AG10803 (cell line): ENCODE data around the gene SCGB1D2.

Experiments
- DNase-seq: peaks from one replicate; pipeline ENCODE4 v3.0.0; 2010; ENCODE audit warnings: low read depth
- H3K4me3 ChIP-seq: 2 replicates; pipeline ENCODE4 v1.5.1; 2011; ENCODE audit warnings: mild to moderate bottlenecking, low read length, control low read depth
- TF ChIP-seq, protein P1 (sequence below): conservative IDR thresholded peaks from 2 replicates; pipeline ENCODE4 v1.5.1; 2011; ENCODE audit warnings: mild to moderate bottlenecking, low read length, control low read depth, inconsistent platforms

SCGB1D2 gene

DNA sequence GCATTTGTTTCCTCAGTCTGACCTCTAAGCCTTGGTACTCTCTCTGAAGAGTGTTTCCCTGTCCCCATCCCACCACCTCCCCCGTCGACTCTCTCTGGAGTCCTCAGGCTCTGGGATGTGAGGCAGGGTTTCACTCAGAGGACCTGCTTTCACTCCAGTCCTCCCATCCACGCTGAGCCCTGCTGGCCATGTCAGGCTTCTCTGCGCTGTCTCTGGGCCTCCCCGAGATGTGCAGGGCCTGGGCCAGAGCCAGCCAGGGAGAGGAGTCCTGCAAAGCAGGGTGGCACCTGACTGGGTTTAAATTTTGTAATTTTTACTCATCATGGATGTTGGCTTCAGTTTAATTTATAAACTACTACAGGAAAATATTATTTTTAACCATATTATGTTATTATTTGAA lies 31.2 kb downstream of the SCGB1D2 start:
- no peak for DNase-seq
- H3K4me3 ChIP-seq: no peak overlapping the region
- TF ChIP-seq, protein P1, sequence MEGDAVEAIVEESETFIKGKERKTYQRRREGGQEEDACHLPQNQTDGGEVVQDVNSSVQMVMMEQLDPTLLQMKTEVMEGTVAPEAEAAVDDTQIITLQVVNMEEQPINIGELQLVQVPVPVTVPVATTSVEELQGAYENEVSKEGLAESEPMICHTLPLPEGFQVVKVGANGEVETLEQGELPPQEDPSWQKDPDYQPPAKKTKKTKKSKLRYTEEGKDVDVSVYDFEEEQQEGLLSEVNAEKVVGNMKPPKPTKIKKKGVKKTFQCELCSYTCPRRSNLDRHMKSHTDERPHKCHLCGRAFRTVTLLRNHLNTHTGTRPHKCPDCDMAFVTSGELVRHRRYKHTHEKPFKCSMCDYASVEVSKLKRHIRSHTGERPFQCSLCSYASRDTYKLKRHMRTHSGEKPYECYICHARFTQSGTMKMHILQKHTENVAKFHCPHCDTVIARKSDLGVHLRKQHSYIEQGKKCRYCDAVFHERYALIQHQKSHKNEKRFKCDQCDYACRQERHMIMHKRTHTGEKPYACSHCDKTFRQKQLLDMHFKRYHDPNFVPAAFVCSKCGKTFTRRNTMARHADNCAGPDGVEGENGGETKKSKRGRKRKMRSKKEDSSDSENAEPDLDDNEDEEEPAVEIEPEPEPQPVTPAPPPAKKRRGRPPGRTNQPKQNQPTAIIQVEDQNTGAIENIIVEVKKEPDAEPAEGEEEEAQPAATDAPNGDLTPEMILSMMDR: no peak

DNA sequence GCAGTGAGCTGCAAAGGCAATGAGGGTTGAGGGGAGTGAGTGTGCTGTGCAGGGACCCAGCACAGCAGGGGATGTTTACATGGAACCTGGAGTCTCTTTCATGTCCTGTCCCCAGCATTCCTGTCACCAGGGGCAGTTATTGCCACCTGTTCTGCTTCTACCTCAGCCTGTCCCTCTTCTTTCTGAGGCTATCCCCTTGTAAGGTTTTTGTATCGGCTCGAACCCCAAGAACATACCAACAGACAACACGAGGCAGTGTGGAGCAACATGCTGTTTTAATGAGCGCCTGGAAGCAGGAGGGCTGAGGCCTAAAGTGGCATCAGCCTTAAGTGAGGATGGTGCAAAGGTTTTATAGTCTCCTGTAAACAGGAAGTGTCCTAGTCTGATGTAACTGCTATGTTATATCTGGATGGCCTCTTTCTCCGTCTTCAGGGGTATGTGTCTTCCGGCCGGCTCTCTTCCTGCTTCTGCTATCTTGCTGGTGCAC lies 31.8 kb downstream of the SCGB1D2 start:
- TF ChIP-seq, protein P1: no peak
- no peak overlapping the region for H3K4me3 ChIP-seq
- no peak for DNase-seq

DNA sequence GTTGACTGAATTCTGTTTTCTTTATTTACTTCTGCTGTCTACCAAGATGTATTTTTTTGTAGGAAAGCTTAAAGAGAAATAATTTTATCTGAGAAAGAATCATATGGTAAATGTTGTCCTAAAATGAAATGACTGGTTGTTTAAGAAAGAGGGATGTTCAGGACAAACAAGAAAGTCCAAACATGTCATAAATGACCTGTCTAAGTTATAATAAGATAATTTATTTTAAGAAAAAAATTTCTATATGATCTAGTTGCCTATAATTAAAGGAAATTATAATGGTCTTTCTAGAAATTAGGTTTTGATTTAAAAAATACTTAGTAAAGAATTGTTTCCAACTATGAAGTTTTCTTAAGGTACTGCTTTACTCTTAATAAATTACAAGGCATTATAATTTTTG lies 38.4 kb downstream of the SCGB1D2 start:
- no peak for DNase-seq
- TF ChIP-seq, protein P1: no peak
- no peak overlapping the region for H3K4me3 ChIP-seq
